22Rv1 (cell line): ENCODE measurements around the gene GDI1.

Experiments
- ZFX ChIP-seq: fragments of 450-650 bp; IDR thresholded peaks from 2 replicates; pipeline ENCODE4 v1.6.1; 2017; ENCODE audit warnings: antibody characterized with exemption, borderline replicate concordance
- TF ChIP-seq, protein P1 (sequence below): fragments of 450-650 bp; IDR thresholded peaks from 2 replicates; pipeline ENCODE4 v1.5.1; 2017; ENCODE audit warnings: mild to moderate bottlenecking

DNA sequence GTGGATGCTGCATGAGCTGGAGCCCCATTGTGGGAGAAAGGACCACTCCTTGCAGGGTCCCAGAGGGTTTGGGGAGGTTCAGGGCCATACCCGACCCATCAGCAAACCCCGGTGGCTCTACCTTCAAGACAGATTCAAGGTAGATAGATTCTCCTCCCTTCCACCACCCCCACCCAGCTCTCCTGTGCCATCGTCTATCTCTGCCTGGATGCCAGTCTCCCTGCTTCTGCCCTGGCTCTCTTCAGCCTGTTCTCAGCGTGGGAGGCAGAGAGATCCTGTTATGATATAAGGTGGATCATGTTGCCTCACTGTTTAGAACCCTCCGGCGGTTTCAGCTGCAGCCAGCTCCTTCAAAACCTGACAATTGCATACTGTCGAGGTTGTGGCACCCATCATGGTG, 36.7 kb downstream of the GDI1 start:
- TF ChIP-seq, protein P1, sequence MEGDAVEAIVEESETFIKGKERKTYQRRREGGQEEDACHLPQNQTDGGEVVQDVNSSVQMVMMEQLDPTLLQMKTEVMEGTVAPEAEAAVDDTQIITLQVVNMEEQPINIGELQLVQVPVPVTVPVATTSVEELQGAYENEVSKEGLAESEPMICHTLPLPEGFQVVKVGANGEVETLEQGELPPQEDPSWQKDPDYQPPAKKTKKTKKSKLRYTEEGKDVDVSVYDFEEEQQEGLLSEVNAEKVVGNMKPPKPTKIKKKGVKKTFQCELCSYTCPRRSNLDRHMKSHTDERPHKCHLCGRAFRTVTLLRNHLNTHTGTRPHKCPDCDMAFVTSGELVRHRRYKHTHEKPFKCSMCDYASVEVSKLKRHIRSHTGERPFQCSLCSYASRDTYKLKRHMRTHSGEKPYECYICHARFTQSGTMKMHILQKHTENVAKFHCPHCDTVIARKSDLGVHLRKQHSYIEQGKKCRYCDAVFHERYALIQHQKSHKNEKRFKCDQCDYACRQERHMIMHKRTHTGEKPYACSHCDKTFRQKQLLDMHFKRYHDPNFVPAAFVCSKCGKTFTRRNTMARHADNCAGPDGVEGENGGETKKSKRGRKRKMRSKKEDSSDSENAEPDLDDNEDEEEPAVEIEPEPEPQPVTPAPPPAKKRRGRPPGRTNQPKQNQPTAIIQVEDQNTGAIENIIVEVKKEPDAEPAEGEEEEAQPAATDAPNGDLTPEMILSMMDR, result no peak
- no peak for TF ChIP-seq ZFX
